ENCODE data around the gene KRTCAP2.

Gene KRTCAP2

DNA sequence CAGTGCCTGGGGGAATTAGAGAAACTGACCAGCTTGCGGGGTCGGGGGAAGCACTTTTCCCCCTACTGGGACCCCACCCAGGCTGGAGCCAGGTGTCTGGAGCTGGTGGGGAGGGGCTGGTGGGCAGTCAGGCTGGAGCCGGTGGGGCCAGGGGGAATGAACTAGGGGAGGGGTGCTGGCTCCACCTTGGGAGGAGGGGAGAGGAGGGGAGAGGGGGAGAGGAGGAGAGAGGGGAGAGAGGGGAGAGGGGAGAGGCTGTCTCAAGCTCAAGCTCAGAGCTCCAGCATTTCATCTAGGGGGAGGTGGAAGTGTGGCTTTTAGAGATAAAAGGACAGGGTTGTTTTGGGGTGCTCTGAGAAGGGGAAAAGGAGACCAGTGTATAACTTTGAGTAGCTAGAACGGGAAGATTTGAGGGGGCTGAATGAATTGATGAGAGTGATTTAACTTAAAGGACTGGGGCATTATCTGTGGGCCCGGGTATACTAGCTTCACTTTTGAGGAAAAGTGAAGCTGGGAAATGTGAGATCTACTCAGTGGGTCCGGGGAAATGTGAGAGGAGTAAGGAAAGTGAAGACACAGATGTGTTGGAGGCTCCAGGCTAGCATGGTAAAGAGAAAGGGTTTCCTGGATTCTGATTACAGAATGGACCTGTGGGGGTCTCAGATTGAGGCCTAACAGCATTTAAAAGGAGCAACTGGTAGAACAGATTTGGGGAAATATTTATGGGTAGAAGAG is 42.7 kb downstream of the KRTCAP2 start:
- no peak for DNase-seq

DNA sequence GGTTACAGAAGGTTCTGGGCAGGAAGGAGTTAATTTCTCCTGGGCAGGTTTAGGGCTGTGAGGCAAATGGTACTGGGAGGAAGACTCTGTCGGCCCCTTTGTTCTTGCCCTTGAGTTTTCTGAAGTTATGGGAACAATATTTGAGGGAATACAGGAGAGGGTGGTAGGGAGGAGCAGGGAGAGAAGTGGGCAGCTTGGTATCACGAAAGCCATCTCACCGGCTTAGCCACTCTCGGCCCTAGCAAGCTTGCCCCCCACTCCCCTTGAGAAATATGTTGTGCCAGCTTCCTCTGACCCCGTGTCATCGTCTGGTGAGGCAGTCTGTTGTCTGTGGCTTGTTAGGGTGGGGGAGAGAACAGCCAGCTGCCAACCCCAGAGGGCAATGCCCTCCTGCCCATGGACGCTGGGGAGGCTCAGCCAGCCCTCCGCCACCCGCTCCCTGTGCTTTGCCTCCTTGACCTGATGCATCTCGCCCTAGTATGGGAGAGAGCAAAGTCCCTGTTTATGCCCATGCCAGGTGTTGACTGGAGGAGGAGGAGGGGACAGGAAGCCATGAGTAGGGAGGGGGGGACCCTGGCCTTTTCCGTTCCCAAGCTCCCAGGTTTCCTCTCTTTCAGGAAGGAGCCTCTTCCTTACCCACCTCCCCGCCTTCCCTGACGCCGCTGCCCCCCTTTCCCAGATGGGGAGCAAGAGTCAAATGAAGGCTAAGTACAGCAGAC is 44.2 kb downstream of the KRTCAP2 start:
- no peak for DNase-seq

DNA sequence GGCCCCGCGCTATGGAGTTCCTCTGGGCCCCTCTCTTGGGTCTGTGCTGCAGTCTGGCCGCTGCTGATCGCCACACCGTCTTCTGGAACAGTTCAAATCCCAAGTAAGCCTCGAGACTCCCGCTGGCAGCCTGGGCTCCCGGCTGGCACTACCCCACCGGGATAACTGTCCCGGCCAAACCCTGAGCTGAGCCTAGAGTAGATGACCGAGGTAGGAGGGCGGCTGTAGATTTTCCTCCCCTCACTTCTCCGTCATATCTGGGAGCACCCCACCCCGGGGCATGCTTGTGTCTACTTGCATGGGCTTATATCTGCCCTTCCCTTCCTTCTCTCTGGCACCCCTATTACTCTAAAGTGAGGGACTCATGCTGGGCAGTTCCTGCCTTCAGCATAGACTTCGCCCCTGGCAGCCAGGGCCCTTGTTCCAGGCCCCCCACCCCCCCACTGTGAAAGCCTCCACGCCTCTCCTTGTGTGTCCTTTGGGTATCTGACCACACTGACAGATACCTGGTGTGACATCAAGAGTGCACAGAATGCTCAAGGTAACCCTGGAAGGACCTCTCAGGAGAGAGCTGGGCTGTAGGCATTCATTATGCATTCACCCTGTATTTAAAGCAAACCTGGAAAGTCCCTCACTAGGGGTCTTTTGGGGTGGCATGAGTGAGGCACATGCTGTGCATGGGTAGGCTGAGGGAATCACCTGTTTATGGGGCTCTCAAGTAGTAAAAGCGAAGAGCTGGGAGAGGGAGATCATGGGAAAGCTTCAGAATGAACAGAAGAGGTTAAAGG is 44.9 kb downstream of the KRTCAP2 start:
- DNase-seq, result no peak

DNA sequence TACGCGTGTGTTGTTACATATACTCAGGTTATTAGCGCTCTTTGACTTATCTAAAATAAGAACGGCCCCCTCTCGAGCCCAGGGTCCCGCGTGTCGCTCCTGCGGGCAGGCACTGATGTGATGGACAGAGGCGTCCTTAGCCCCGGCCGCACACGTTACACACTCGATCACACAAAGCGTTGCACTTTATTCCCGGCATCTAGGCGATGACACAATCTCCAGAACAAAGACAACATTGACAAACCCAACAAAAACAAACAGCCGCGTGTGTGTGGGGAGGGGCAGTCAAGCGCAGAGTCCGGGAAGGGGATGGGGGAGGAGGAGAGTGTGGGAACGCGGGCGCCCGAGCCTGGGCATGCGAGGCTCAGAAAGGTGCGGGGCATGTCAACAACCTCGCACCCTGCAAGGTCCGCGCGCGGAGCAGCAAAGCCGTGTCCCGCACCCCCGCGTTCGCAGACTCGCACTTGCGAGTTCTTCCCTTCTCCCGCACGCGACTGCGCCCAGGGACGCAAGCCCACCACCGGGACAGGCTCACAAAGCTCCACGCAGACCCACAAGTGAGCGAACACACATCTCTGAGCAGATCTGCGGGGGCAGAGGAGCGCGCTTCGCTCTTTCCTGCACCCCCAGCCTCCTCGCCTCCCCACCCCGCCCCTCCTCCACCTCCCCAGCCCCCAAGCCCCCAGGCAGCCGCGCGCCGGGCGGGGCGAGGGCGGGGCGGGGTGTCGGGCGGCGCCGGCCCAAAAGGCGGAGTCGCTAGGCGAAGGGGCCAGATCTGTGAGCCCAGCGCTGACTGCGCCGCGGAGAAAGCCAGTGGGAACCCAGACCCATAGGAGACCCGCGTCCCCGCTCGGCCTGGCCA is 45.8 kb downstream of the KRTCAP2 start, which contains the start of gene EFNA1:
Gene EFNA1 (plus strand): TSS at position 772 of the 862 bp plus-strand sequence. CDS start 102 bp downstream, outside the sequence.
- DNase-seq, result peak; percentile 65

DNA sequence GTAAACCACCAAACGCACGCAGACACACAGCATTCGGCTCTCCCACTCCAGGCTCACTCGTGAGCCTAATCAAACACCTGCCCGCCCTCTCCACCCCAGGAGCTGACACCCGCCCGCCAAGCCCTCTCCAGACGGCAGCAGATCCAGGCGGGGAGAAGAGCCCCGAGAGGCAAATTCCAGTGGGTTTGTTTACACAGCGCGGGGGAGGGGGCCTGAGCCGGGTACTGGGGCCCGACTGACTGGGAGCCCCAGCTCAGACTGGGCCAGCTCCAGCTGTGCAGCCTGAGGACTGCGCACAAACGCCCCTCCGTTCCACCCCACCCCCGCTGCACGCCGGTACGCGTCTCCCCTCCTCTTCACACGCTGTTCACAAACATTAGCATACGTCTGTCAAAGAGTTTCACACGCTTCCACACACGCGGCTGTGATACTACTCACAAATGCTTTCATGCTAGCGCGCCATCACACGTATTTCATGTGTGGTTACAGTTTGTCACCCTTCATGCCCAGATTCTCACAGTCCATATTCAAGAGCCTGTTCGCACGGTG is 46.5 kb downstream of the KRTCAP2 start:
- DNase-seq, result peak; percentile 65

DNA sequence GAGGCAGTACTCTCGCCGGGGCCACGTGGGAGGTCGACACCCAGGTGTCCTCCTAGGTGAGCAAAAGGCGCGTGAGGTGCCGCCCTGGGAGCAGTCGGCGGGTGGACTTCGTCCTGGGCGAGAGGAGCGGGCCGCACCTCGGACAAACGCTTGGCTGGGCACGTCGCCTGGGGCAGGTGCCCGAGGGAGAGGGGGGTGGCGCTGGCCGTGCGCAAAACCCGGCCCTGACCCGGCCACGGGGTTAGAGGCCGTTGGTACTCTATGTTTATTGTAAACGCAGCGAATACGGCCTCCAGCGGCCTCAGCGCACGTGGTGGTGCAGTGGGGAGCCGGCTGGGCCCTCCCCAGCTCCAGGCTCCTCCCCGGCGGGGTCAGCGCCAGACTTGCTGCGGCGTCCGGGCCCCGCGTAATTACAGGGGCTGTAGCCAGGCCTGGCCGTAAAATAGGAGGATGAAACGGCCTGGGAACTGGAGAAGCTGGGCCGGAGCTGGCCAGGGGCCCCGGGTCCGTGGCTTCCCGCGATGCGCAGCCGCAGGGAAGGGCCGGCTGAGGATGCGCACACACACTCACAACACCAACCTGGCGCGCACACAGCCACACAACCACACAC is 47.1 kb downstream of the KRTCAP2 start:
- no peak for DNase-seq

DNA sequence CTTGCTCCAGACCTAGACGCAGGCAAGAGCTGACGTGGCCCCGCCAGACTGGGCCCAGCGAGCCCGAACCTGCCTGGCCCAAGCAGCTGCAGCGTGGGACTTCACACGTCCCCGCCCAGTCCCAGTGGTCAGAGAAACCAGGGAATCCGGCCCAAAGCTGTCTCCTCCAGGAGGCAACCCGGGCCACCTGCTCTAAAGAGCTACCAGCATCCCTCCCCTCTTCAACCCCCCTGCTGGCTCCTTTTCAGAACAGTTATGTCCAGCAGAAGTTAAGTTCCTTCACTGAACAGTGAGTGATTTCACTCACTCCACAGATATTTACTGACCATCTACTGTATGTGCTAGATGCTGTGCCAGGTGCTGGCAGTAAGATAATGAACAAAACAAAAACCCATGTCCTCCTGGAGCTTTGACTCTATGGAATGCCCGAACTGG is 47.6 kb downstream of the KRTCAP2 start:
- no peak for DNase-seq

DNA sequence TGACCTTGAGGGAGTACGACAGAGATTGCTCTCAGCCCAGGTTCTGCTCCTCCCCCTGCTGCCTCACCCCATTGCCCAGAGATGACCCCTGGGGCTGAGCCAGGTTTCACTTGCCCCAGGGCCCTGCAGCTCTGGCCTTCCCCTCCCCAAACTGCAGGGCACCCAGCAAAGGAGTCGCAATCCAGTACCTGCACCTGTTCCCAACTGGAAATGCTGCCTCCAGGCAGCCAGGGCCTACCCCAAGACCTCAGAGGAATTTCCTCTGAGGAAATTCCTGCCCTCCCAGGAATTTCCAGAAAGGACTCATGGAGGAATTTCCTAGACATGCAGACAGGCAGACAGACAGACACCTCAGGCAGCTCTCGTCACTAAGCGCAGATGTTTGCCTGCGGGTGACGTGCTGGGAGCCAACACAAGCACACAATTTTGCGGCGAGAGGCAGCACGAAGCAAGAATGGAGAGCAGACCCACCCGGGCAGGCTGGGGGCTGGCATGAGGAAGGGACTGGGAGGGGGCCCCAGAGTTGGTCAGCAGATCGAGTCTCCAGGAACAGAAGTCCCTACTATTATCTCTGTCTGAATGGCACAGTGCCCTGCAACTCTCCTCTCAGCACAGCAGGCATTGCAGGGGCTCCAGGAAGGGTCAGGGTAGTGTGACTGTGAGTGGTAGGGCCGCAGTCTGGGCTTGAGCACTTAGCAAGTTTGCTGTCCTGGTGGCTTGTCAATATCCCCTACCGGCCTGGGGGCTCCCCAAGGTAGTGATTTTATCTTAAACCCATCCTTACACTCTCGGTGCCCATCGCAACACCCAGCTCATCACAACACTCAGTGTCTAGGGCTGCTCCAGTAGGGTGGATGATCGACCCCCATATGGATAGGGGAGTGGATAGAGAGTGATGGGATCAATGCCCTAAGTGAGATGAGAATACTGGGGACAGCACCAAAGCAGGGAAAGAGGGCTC is 48.3 kb downstream of the KRTCAP2 start:
- DNase-seq, result no peak

DNA sequence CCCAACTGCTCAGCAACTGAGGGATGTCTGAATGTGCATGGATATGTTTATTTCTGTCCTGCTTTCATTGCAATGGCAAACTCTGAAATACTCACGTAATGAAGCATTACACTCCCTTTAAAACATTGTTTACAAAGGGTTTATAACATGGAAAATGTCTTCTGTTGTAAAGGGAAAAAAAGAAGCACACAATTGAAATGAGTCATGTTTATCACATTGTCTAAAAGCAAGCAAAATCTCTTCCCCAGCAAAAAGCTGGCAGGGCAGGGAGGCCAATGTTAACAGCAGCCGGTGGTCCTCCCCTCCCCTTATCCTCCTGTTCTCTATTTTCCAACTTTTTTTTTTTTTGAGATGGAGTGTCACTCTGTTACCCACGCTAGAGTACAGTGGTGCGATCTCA is 49.3 kb downstream of the KRTCAP2 start:
- DNase-seq, result no peak

DNA sequence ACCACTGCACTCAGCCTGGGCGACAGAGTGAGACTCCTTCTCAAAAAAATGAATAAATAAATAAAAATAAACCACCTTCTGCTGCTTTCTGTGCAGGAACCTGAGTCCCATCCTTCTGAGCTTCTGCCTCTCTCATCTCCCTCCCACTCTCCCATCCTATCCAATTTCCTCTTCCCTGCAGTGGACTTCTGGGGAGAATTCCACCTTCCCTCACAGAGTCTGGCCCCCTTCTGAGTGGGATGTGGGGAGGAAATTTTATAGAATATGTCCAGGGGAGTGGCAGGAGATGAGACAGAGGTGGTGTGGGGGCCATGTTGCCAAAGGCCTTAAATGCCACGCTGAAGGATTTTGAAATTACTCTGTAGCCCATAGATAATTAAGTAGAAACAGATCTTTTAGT is 50.8 kb downstream of the KRTCAP2 start:
- no peak for DNase-seq

DNA sequence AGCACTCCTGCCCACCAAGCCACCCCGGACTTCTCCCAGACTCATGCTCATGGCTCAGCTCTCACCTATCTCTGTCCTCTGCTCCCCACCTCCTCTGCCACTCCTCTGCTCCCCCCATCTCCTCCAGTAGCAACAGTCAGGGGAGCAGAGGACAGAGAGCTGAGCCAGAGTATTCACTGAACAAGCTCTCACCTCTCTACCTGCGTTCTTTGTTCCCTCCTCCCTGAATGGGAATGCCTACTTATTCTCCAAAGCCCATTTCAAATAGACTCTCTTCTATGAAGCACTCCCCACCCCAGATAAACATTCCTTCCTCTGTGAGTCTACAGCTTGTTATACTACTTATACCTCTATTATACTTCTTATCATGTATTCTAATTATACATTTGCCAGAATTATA is 51.9 kb downstream of the KRTCAP2 start:
- DNase-seq, result no peak

DNA sequence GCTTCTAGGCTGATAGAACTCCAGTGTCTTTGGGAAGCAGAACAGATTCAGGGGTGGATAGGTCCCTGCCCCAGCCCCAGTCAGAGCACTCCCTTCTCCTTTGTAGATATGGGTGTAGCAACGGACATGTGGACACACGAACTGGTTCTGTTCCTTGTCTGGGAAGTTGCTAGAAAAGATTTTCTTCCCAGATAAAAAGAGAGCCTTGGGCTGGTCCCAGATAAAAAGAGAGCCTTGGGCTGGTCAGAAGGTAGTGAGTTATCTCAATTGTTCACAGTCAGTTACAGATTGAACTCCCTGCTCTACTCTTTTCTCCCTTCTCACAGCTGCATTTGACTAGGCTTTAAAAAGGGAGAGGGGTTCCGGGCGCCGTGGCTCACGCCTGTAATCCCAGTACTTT is 52.9 kb downstream of the KRTCAP2 start:
- DNase-seq, result no peak

All from NCI-H345 (cell line).